Activated CD4-positive, alpha-beta T cell treated with anti-CD3 and anti-CD28 coated beads, Interleukin-10, Interleukin-2, amounts not matched to agents 100 ng/mL and 50 ng/mL, durations not matched to agents 16 hours and 8 hours (primary cell): ENCODE results near the gene GIMAP6.
"Not testable (repeated sequence)": the region's sequence is repeated elsewhere in the genome, so short reads cannot be mapped to it uniquely, and the experiment has no call there.

Source experiments
- DNase-seq: peaks from one replicate; pipeline ENCODE4 v3.0.0-alpha.2; 2020

GIMAP6 gene

GRCh38 chr7:150631866-150632864 is at the start of gene GIMAP6:
Gene GIMAP6 (minus strand): TSS chr7:150632385. CDS start chr7:150630142, 2,243 bp downstream.
- peak; percentile 73 for DNase-seq

DNA sequence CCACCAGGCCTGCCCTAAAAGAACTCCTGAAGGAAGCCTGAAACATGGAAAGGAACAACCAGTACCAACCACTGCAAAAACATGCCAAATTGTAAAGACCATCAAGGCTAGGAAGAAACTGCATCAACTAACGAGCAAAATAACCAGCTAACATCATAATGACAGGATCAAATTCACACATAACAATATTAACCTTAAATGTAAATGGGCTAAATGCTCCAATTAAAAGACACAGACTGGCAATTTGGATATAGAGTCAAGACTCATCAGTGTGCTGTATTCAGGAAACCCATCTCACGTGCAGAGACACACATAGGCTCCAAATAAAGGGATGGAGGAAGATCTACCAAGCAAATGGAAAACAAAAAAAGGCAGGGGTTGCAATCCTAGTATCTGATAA is 48.2 kb upstream of the GIMAP6 start:
- not testable (repeated sequence) for DNase-seq

- DNase-seq, result not testable (repeated sequence)
These were observed 46.4 kb upstream of the GIMAP6 start for GRCh38 chr7:150678601-150679000.

- DNase-seq, result peak; percentile 38
These were observed 44.7 kb upstream of the GIMAP6 start for GRCh38 chr7:150676854-150677253.

- not testable (repeated sequence) for DNase-seq
These were observed 44.1 kb upstream of the GIMAP6 start for GRCh38 chr7:150676276-150676675.

DNA sequence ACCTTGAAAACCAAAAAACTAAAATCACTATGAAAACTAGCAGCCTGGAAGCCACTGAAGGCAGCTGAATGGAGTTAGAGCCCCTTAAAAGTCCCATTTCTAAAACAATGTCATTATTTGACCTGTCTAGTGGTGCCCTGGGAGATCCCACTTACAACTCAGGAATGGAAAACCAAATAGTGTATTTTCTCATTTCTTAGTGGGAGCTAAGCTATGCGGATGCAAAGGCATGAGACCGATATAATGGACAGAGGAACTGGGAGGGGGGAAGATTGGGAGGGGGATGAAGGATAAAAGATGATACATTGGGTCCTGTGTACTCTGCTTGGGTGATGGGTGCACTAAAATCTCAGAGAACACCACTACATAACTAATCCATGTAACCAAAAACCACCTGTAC is 43.5 kb upstream of the GIMAP6 start:
- DNase-seq, result no peak

- DNase-seq, result not testable (repeated sequence)
These were observed 39.8 kb upstream of the GIMAP6 start for GRCh38 chr7:150671798-150672585.

DNA sequence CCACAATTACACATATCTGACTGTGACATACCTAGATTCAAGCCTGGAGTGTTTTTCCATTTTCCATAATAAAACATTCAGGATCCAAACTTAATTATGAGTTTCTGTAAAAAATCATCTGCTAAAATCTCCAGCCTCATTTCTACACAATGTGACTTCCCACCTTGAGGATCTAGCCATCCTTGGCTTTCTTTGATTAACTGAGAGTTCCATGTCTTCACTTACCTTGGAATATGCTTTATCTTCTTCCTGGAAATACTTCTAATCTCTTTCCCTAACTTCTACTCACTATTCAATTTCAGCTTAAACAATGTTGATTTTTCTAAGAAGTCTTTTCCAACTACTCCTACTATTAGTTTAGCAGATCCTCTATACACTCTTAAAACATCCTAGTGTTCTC is 36.8 kb upstream of the GIMAP6 start:
- DNase-seq, result no peak

- DNase-seq, result peak; percentile 90
These were observed 36.3 kb upstream of the GIMAP6 start for GRCh38 chr7:150668472-150668911.

- no peak for DNase-seq
These were observed 34.2 kb upstream of the GIMAP6 start for GRCh38 chr7:150666412-150666811.

- peak; percentile 29 for DNase-seq
These were observed 33.7 kb upstream of the GIMAP6 start for GRCh38 chr7:150665896-150666295.

- peak; percentile 42 for DNase-seq
These were observed 33.0 kb upstream of the GIMAP6 start for GRCh38 chr7:150665089-150665748.

GRCh38 chr7:150663802-150664494 is 31.8 kb upstream of the GIMAP6 start:
- peak; percentile 80 for DNase-seq

- not testable (repeated sequence) for DNase-seq
These were observed 30.6 kb upstream of the GIMAP6 start for GRCh38 chr7:150662821-150663220.

DNA sequence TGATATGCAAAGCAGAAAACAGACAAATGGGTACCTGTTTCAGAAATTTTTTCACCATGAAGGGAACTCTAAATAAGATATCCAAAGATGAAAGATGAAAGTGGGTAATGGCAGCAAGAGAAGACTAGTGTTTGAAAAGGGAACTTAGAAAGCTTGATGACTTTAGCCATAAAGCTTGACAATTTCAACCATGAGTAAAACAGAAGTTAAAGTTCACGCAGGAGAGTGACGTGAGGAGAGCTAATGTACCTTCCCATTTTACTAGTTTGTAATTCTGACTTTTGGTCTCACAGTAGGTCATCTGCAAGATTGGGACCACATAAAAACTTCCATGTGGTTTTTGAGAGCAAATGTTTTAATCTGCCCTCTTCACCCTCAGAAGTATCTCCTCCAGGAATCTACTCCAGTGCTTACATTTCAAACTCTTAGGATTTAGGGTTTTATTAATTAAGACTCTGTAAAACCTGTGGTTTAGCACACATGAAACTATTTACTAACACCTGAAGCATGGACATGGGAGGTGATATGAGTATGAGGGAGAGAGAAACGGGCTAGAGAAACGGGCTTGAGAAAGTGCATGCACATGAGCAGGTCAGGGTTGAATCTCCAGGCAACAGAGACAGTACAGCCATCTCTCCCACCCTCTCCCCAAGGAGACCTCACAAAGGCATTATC is 28.9 kb upstream of the GIMAP6 start:
- DNase-seq, result no peak

GRCh38 chr7:150657526-150657925 is 25.3 kb upstream of the GIMAP6 start:
- DNase-seq, result no peak

DNA sequence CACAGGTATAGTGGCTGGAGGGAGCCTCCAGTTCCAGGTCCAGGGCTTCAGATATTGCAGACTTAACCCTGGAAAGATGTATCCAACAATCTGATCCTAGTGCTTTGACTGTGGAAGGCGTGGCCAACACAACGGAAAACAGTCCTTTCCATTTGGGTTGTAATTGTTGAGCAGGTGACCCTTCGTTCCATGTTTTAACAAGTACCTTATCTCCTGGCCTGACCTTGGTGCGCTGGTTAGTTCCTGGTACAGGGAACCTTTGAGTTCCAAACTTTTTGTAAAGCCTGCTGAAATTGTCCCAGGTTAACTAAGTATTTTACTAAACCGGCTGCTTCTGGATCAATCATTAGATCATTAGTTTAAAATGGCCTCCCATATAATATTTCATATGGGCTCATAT is 23.9 kb upstream of the GIMAP6 start:
- DNase-seq, result no peak

DNA sequence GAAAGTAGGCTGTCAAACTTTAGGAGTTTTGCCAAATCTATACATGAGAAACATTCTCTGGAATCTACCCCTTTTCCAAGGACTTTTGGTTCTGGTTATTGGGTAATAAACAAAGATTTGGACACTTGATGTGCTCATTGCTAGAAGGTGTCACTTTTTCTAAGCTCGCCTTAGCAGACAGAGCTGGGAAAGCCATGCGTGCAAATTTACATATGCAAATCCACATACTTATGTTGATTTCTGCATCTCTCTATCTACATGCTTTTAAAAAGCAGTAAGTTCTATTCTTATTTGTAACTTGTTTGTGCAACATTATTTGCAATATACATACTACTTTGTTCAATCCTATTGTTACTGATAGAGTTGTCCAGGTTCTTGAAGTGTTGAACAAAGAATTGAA is 22.5 kb upstream of the GIMAP6 start:
- no peak for DNase-seq

DNA sequence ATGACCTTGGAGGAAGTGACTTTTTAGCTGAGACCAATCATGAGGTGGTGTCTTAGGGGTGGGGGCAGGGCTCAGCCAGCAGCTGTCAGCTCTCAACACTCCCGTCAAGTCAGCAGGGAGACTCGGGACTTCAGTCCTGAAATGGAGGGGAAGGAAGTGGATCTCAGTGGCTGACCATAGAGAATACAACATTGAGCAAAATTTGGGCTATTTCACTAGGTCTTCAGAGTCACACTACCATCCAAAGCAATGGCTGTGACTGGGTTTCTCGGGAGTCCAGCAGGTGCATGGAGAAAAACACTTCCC is 16.8 kb upstream of the GIMAP6 start:
- no peak for DNase-seq

DNA sequence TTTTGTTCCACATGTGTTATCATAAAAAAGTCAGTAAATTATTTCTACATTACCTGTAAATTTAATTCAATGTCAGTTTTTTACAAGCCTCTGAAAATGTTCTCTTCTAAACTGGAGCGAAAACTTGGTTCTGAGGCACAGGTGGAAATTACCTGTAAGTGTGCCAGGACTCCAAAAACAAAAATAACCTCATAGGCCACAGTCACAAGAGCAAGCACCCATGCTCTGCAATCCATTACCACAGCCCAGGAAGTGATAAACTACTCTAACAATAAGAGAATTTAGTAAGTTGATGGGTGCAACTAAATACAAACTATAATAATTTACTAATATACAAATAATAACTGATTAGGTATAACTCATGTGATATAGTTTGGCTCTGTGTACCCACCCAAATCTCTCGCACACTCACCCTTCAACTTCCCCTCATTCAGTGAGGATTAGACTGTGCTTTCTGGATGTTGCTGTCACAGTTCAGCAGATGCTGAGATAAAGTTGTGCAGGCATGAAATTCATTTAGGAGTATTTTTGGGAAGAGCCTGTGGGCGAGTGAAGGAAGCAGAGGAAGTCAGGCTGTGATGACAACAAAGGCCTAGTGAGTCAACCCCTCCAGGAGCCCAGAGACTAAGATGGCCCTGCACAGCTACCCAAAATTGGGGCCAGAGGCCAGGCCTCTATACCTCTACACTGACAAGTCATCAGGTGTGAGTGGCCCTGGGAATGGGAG is 16.3 kb upstream of the GIMAP6 start:
- no peak for DNase-seq
